ENCODE data around the gene MDM4. TPM values are rescaled to one million over a fixed set of nuclear protein-coding genes. Genes with fewer than 3 reads are reported as not detected.
"Not testable (repeated sequence)": the region's sequence is repeated elsewhere in the genome, so short reads cannot be mapped to it uniquely, and the experiment has no call there.

MDM4 gene
- polyA plus RNA-seq, 2 of the 4 experiments (the other 2 are of a cell fraction) = 4.6 to 48.9 TPM

- TF ChIP-seq JUNB (IDR thresholded peaks at IDR 0.05) = no peak
- TF ChIP-seq FOSB (CRISPR knock-in tag; IDR thresholded peaks at IDR 0.05) = no peak
Measured at GRCh38 chr1:204483791-204484190, 32.4 kb upstream of the MDM4 start (continued).

GRCh38 chr1:204486513-204487255 is 29.5 kb upstream of the MDM4 start:
- TF ChIP-seq CEBPB (IDR thresholded peaks at IDR 0.05) = peak; percentile 6 to 37; a peak in 1 of 4 replicates
- H3K4me2 ChIP-seq = peak overlapping the region; percentile 24; the same call in 1 of the 3 replicates
- H3K4me3 ChIP-seq; POLR2A ChIA-PET; H3K9me3 ChIP-seq; FAIRE-seq; DNase-seq (ENCODE audit: low read depth in 1 of 2, low spot score in 1 of 2): not testable (repeated sequence)
- CTCF ChIA-PET = interaction anchor here (0.5 to 4.7 kb wide), 14 partner anchors 8 to 324 kb away, joined by 3 to 38 read pairs (median 4); partner anchors contain the start of gene PIK3C2B
- WGBS (ENCODE audit: missing lambda C conversion rate) = 68% methylated on average over 9 of the region's 9 CpGs
- 0 out of 6 replicates have a peak overlapping the region, but pooled peaks of 1 of the 2 experiments have one; percentile 0 for H3K27ac ChIP-seq
- peak in 1 of 2 experiments; percentile 41; a peak in 2 of 6 replicates for ATAC-seq
- H3K4me1 ChIP-seq = peaks cover 25% of the 10 kb centered on the region

GRCh38 chr1:204487256-204487615 is 29.0 kb upstream of the MDM4 start:
- WGBS (ENCODE audit: missing lambda C conversion rate) = 77% methylated on average over 5 of the region's 5 CpGs
- no peak for TF ChIP-seq KDM5A (IDR thresholded peaks at IDR 0.05)
- no peak for TF ChIP-seq RNF2 (IDR thresholded peaks at IDR 0.05; ENCODE audit: borderline replicate concordance, low read depth)
- no peak for FAIRE-seq
- DNase-seq (ENCODE audit: low read depth in 1 of 2, low spot score in 1 of 2) = no peak
- H3K27ac ChIP-seq = no peak overlapping the region
- no peak for ATAC-seq
- H3K9me3 ChIP-seq = no peaks in the 10 kb centered on the region
- peaks cover 28% of the 10 kb centered on the region for H3K4me1 ChIP-seq
- POLR2A ChIA-PET = no interaction called here
- no peak overlapping the region for H3K4me2 ChIP-seq
- H3K4me3 ChIP-seq = no peak overlapping the region
- CTCF ChIA-PET = interaction anchor here (0.6 to 4.7 kb wide), 8 partner anchors 9 to 324 kb away, joined by 3 to 38 read pairs (median 6); no protein-coding TSS in a partner anchor

- TF ChIP-seq KDM5A (IDR thresholded peaks at IDR 0.05) (no peak), MAFK (IDR thresholded peaks at IDR 0.05; ENCODE audit: partially characterized antibody) (peak; percentile 91), CHD4 (IDR thresholded peaks at IDR 0.05; ENCODE audit: borderline replicate concordance) (no peak), CBX8 (IDR thresholded peaks at IDR 0.05) (no peak), RARB (CRISPR knock-in tag; IDR thresholded peaks at IDR 0.05) (no peak)
- TF ChIP-seq, protein P1, sequence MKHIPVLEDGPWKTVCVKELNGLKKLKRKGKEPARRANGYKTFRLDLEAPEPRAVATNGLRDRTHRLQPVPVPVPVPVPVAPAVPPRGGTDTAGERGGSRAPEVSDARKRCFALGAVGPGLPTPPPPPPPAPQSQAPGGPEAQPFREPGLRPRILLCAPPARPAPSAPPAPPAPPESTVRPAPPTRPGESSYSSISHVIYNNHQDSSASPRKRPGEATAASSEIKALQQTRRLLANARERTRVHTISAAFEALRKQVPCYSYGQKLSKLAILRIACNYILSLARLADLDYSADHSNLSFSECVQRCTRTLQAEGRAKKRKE (CRISPR knock-in tag; IDR thresholded peaks at IDR 0.05; ENCODE audit: low read depth) = no peak
- Histone ChIP-seq H3K27ac (no peak overlapping the region), H3K4me1 (peaks cover 27% of the 10 kb centered on the region), H3K4me2 (peak overlapping the region; percentile 94; the same call in 1 of the 3 replicates), H3K4me3 (no peak overlapping the region), H3K9me3 (no peaks in the 10 kb centered on the region)
- ATAC-seq (no peak), FAIRE-seq (no peak), DNase-seq (ENCODE audit: low read depth in 1 of 2, low spot score in 1 of 2) (no peak)
- CTCF ChIA-PET = interaction anchor here (0.6 to 20.5 kb wide), 7 partner anchors 12 to 1212 kb away, joined by 3 to 530 read pairs (median 5); no protein-coding TSS in a partner anchor
- POLR2A ChIA-PET = no interaction called here
Measured at GRCh38 chr1:204491655-204492054, 24.6 kb upstream of the MDM4 start.

- ATAC-seq (peak; percentile 12 to 14; a peak in 5 of 6 replicates), DNase-seq (ENCODE audit: low read depth in 1 of 2, low spot score in 1 of 2) (peak; percentile 47 to 48), FAIRE-seq (no peak)
- Histone ChIP-seq H3K27ac (peak overlapping the region; percentile 87 to 94), H3K4me3 (peak overlapping the region; percentile 70), H3K4me2 (peak overlapping the region; percentile 94), H3K4me1 (peaks cover 24% of the 10 kb centered on the region; the same call in 2 of the 3 replicates), H3K9me3 (no peaks in the 10 kb centered on the region)
- WGBS (ENCODE audit: missing lambda C conversion rate) = 39% methylated on average over 15 of the region's 15 CpGs
- ChIA-PET CTCF (interaction anchor here (0.5 to 20.5 kb wide), 26 partner anchors 9 to 1153 kb away, joined by 3 to 530 read pairs (median 5); no protein-coding TSS in a partner anchor), POLR2A (interaction anchor here (0.6 to 2.9 kb wide), 7 partner anchors 14 to 203 kb away, joined by 3 to 23 read pairs (median 3); no protein-coding TSS in a partner anchor)
- TF ChIP-seq KDM5A (IDR thresholded peaks at IDR 0.05) = no peak
- TF ChIP-seq ZNF302 (CRISPR knock-in tag; IDR thresholded peaks at IDR 0.05) = no peak
- TF ChIP-seq ESRRA (IDR thresholded peaks at IDR 0.05; ENCODE audit: borderline replicate concordance, low read length) = no peak
- TF ChIP-seq FOSL2 (IDR thresholded peaks at IDR 0.05) = no peak
- TF ChIP-seq FOSL2 (CRISPR knock-in tag; IDR thresholded peaks at IDR 0.05) = no peak
- no peak for TF ChIP-seq FOXS1 (CRISPR knock-in tag; IDR thresholded peaks at IDR 0.05)
- no peak for TF ChIP-seq CEBPB (IDR thresholded peaks at IDR 0.05)
Measured at GRCh38 chr1:204493145-204493983, 22.8 kb upstream of the MDM4 start.

Data from A549 (cell line).